Myocyte (in vitro differentiated cells): ENCODE results near the gene SLC35G1. TPM values are rescaled to one million over a fixed set of nuclear protein-coding genes. Genes with fewer than 3 reads are reported as not detected.

Source experiments
- DNase-seq: peaks from one replicate; pipeline ENCODE4 v3.0.0-alpha.2; 2012; ENCODE audit warnings: low read depth
- polyA plus RNA-seq: library from polyadenylated mRNA; unstranded; fragments of >200 nt; gene quantifications from one replicate; pipeline ENCODE4 v1.2.1, GENCODE V29; 2012; ENCODE audit warnings: missing spikeins
- total RNA-seq: library from RNA; depleted of rRNA; stranded (reverse); fragments of >200 nt; gene quantifications from 2 replicates; pipeline ENCODE4 v1.2.3, GENCODE V29; 2014

Gene SLC35G1, protein sequence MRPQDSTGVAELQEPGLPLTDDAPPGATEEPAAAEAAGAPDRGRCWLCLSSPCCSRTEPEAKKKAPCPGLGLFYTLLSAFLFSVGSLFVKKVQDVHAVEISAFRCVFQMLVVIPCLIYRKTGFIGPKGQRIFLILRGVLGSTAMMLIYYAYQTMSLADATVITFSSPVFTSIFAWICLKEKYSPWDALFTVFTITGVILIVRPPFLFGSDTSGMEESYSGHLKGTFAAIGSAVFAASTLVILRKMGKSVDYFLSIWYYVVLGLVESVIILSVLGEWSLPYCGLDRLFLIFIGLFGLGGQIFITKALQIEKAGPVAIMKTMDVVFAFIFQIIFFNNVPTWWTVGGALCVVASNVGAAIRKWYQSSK
- total RNA-seq, result 3.9 and 5.3 TPM in 2 replicates
- 4.7 TPM for polyA plus RNA-seq

DNA sequence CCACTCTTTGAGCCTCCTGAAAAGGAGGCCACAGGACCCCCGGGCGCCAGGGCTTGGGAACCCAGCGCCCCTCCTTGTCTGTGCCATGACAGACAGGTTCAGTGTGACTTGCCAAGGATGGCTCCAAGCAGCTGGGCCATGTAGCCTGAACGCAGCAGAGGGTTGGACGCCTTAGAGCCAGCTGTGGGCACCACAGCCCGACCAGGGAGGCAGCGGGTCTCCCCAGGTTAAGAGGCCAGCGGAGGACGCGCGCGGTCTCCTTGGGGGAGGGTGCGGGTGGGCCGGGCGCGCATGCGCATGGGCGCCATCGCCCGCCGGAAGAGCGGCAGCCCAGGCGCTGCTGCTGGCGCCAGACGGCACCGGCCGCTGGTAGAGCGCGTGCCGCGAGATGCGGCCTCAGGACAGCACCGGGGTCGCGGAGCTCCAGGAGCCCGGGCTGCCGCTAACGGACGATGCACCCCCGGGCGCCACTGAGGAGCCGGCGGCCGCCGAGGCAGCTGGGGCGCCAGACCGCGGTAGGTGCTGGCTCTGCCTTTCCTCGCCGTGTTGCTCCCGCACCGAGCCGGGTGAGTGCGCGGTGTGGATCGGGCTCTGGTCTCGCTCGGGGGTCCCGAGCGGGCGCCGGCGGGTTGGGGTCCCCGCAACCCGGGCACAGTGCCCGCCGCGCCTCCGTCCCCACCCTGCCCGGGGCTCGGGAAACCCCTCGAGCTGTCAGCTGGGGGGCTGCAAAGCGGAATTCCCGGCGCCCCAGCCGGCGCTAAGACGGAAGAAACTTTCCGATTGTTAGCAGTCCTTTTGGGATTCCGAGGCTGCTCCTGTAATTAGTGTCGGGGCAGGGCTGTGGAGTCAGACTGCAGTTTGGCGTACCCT lies at the start of gene SLC35G1:
Gene SLC35G1, plus strand, starts transcription at position 333 of the 870 bp plus-strand sequence. Its CDS starts 56 bp downstream, at position 389.
- peak; percentile 79 for DNase-seq

DNA sequence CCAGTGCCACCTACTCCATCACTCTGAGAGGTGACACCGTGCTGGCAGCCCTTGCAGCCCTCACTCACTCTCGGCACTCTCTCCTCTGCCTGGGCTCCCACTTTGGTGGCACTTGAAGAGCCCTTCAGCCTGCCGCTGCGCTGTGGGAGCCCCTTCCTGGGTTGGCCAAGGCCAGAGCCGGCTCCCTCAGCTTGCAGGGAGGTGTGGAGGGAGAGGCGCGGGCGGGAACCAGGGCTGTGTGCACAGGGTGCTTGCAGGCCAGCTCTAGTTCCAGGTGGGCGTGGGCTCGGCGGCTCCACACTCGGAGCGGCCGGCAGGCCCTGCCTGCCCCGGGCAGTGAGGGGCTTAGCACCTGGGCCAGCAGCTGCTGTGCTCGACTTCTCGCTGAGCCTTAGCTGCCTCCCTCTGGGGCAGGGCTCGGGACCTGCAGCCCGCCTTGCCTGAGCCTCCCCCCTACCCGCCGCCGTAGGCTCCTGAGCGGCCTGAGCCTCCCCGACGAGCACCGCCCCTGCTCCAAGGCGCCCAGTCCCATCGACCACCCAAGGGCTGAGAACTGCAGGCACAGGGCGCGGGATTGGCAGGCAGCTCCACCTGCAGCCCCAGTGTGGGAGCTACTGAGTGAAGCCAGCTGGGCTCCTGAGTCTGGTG lies 48.7 kb upstream of the SLC35G1 start:
- no peak for DNase-seq

DNA sequence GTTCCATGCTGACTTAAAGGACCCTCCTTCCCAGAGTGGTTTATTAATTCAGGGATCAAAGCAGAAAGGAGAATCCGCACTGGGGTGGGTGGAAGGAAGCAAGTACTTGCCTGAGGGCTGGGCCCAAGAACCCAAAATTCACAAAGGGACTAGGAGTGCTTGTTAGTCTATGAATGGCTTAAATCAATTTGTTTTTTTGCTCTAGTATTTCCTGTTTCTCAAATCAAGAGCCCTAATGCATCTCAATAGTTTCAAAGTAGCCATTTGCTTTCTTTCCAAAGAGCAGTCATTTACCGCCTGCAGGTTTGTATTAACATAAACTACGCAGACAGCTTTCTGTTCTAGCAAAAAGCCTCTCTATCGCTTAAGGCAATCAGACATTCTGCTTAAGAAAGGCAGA lies 44.2 kb upstream of the SLC35G1 start:
- DNase-seq, result no peak

DNA sequence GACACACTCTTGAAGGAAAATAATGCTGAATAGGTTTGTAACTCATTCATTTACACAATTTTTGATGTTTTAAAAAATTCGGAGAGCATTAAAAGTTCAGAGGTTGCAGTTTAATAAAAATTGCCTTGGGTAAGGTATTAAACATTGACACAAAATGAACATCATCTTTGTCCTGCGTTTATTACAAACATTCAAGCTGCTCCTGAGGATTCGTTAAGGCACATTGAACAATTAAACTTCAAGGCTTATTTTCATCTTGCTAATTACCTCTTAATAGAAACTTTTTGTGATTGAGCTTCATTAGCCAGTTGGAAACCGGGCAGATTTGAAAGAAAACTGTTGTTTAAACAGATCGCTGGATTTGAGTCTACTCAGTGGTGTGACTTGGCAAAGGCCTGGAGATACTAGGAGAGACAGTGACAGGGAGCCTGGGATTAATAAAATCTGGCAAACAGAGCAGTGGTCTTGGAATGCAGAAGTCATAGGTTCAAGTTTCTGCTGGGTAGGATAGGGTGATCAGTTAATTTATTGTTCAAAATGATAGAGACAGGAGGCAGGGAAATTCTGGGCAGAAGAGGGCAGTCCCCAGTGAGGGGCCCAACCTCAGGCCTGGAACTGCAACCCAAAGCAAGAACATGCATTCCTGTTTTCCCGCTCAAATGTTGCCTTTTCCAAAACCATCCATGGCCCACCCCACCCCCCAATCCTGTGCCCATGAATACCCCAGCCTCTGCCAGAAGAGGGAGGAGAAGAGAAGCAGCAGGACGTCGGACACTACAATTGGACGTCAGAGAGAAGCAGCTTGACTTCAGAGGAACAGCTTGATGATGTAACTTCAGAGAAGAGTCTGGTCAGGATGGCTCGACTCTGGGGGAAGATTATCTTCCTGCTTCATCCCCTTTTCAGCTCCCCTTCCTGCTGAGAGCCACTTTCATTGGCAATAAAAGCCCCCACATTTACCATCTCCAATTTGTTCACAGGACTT lies 43.5 kb upstream of the SLC35G1 start:
- DNase-seq, result no peak

DNA sequence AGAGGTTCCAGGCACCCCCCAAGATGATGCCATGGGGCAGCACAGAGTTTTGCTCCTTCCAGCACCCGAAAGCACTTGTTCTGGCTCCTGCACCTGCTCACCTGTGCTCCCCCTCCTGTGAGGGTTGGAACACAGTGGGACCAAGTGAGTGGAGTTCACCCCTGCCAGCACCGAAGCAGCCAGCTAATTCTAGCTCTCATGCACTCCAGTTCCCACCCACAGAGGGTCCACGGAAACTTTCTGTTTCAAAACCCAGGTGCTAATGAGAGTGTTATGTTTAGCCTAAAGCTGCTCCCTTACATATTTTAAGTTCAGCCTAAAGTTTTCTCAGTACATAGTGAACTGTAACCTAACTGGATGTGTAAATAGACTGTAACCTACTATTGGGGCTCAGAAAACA lies 42.6 kb upstream of the SLC35G1 start:
- DNase-seq, result no peak

DNA sequence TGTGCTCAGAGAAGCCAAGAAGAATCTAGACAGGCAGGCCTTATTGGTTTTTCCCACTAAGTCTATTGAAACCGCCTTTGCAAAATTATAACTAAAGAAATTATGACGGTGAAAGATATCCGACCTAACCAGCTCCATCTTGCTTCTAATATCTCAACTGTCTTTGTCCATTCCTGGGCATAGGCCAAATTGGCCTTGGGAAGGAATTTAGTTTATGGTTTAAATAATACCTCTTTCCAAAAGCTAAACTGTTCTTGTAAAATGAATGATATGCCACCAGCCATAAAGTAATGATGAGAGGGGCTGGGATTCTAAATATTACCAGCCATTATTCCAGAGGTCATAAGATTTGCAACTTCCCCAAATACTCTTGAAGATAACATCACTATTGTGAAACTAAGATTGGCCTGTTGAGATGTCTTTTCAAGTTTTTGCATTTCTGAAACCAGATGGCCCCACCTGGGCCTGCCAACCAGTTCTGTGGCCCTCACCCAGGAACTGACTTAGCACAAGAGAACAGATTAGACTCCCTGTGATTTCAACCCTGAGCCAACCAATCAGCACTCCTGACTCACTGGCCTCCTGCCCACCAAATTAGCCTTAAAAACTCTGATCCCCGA lies 41.2 kb upstream of the SLC35G1 start:
- DNase-seq, result no peak

DNA sequence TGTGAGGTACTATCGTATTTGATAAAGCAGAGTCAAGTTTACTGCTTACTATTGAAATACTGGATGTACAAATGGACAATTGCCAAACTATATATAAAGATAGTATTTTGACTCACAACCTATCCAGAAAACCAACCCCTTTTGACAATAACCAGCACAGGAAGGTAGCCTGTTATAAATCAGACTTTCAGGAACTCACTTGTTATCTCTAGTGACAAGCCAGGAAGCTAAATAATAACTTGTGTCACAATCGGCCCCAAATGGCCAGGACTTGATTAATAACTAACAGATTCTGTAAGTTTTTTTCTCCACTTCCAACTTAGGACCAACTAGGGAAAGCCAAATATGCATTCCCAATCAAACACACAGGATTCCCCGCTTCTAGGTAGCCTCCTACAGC lies 38.8 kb upstream of the SLC35G1 start:
- DNase-seq, result no peak

DNA sequence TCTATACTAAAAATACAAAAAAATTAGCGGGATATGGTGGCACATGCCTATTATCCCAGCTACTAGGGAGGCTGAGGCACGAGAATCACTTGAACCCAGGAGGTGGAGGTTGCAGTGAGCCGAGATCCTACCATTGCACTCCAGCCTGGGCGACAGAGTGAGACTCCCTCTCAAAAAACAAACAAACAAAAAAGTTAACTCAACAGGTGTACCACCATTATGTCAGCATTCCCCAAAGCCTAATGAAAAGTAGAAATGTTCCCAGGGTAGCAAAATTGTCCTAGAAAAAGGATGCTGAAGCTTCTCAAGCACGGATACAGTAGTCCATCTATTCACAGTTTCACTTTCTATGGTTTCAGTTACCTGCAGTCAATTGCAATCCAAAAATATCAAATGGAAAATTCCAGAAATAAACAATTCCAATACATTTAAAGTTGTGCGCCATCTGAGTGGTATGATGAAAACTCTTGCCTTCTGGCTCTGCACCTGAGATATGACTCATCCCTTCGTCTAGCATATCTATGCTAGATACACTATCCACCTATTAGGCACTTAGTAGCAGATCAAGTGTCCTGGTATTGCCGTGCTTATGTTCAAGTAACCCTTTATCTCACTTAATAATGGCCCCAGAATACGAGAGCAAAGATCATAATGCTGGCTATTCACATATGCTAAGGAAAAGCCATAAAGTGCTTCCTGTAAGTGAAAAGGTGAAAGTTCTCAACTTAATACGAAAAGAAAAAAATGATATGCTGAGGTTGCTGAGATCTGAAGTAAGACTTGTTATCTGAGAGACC lies 37.2 kb upstream of the SLC35G1 start:
- no peak for DNase-seq

DNA sequence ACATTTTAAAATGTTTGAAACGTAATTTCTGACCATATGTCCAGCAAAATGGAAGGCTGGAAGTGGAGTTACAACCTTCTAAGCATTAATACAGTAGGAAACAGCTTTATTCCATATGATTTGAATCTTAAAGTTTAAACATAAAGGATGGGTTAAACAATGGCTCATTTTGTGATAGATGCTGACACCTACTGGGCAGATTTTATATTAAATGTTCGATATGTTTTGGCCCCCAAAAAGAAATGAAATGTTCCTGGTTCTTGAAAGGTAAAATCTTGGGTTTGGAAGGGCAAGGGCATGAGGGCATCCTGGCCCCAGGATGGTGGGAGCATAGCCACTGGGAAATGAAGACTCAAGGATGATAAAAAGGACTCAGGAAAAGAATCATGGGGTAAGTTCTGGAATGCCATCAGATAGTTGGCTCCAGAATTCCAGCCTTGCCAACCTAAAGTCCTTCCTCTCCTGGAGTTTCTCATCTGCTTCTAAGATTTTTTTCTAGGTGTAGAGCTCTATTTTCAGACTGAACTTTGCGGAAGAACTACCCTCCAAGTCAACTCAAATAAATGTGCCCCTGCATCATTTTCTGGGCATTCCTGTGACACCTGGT lies 34.6 kb upstream of the SLC35G1 start:
- DNase-seq, result no peak

DNA sequence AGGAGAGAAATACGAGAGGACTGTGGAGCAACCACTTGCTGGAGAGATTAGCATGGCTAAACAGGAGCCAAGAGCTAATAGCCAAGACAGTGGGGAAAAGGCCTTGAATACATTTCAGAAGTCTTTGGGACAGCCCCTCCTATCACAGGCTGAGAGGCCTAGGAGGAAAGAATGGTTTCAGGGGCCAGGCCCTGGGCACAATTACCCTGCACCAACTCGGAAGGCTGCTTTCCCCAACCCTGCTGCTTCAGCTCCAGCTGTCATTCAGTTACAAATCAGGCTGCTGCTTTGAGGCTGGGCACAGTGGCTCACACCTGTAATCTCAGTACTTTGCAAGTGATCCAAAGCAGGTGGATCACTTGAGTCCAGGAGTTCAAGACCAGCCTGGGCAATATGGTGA lies 32.0 kb upstream of the SLC35G1 start:
- DNase-seq, result no peak

DNA sequence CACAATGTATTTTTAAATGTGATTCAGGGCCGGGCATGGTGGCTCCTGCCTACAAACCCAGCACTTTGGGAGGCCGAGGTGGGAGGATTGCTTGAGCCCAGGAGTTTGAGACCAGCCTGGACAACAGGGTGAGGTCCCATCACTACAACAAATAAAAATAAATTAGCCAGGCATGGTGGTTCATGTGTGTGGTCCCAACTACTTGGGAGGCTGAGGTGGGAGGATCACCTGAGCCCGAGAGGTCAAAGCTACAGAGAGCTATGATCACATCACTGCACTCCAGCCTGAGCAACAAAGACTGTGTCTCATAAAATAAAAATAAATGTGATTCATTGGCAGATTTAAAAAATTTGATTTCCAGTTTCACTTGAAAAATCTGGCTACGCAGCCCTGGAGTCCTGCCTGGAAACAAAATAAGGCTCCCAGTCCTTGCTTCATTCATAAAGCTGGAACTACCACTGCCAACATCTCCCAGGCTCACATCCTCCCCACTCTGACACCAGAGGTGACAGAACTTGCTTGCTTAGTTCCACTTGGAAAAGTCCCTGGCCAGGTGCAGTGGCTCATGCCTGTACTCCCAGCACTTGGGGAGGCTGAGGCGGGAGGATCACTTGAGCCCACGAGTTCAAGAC lies 27.9 kb upstream of the SLC35G1 start:
- no peak for DNase-seq

DNA sequence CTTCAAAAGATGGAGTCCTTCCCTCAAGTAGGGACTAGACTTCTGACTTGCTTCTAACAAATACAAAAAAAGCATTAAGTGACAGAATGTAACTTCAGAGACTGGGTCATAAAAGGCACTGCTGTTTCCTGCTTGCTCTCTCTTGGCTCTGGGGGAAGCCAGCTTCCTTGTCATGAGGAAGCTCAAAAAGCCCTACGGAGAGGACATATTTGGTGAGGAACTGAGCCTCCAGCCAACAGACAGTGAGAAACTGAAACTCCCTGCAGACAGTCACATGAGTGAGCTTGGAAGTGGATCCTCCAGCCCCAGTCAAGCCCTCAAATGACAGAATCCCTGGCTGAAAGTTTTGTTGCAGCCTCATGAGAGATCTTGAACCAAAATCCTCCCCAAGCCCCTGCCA lies 26.3 kb upstream of the SLC35G1 start:
- DNase-seq, result no peak

DNA sequence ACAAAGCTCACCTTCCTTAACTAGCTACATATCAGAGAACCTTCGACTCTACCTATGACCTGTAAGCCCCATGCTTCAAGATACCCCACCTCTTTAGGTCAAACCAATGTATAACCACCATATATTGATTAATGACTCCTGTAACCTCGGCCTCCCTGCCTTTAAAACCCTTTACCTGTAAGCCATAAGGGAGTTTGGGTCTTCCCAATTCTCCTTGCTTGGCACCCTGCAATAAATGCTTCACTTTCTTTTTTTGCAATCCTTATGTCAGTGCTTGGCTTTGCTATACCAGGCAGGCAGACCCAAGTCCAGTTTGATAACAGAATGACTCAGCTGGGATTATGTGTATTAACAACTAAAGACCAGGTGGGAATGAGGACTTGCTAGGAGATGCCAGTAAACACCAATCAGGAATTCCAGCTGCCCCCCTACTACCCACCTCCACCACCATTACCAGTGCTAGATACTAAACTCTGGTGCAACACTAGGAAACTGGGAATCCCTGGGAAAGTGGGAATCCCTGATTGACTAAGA lies 22.0 kb upstream of the SLC35G1 start:
- DNase-seq, result no peak

DNA sequence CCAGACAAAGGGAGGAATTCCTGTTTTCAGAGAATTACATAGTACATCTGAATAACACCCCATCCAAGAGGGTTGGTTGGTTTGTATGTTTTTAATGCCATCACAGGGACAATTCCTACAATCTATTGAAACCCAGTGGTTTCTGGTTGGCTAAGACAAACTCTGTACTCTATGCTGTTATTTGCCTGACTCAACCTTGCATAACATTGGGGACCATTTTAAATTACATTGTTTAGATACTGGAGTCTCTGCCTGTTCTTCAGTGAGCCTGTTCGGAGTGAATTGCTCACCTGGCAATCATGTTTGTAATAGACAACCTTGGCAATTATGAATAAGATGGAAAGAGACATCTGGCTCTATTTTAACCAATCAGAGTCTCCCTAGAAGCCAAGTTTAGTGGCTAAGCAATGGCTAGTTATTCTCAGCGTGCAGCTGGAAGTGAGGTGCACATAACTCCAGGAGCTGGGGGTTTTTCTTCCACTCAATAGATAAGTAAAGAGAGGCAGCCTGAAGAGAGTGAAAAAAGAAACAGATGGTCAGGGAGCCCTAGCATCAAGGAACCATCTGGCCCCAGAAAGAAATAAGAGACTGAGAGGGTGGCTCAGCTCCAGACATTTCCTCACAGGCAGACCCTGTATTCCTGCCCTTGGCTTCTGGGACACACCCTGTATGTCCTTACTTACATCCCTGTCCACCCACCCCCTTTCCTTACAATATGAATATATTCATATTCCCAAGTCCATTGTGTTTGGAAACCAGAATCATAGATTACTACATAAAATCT lies 21.2 kb upstream of the SLC35G1 start:
- DNase-seq, result no peak

DNA sequence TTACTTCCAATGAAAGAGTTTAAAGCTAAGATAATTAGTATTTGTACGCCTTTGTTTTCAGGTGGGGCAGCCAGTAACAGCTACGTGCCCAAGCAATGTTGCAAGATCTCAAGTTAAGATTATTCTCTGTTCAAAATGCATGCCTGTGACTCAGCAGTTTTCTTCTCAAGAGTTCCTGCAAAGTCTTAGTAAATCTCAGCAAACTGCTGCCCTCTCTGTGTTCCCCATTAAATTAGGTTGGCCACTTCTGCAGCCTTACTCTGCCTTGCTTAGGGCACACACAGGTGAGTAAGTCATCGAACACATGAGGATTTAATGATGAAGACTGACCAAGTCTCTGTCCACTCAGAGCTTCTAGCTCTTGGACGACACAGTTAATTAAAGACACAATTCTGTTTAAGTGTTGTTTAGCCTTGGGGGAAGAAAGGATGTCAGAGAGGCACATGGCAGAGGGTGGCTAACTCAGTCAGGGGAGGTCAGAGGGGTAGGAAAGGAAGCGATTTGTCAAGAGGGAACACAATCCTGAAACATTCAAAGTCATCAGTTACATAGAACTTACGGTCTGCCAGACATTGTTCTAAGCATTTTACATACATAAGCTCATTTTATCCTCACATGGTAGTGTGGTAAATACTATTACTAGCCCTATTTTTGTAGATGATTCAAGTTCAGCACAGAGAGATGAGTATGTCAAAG lies 20.2 kb upstream of the SLC35G1 start:
- DNase-seq, result peak; percentile 25

DNA sequence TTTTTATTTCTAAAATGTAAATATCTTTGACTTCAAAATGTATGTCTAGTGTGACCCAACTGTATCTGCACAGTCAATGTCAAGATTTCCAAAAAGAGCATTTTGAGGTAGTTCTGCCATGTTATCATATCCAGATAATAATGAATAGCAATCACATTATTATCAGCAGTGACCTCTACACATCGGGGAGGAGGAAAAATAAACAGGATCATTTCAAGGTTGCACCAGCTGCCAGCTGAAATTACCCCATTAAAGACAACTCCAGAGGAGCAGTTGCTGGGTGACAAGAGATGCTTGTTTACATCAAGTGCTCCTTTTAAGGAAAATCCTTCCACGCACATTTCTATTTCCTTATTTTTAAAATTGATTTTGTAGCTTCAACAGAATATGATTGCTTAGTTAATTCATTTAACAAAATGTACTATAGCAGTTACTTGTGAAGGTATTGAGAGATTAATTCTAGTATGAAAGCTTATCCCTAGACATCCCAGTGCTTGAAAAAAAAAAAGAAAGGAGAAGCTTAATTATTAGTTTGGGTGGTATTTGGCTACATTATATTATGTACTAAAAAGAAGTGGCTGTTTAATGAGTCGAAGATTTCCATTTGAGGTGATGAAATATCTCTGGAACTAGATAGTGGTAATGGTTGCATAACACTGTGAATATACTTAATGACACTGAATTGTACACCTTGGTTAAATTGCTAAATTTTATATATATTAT lies 19.3 kb upstream of the SLC35G1 start:
- DNase-seq, result no peak
